Iris pigment epithelial cell (primary cell): ENCODE results near the gene SOD3.

Experiments
- DNase-seq: peaks from one replicate; pipeline ENCODE4 v3.0.0-alpha.2; 2011; ENCODE audit warnings: low read depth

The SOD3 gene, protein sequence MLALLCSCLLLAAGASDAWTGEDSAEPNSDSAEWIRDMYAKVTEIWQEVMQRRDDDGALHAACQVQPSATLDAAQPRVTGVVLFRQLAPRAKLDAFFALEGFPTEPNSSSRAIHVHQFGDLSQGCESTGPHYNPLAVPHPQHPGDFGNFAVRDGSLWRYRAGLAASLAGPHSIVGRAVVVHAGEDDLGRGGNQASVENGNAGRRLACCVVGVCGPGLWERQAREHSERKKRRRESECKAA

GRCh38 chr4:24794916-24795665, at the start of gene SOD3:
Gene SOD3, plus strand, starts transcription at chr4:24795573. Its CDS starts 3,949 bp downstream, at chr4:24799522.
- DNase-seq, result peak; percentile 69

DNA sequence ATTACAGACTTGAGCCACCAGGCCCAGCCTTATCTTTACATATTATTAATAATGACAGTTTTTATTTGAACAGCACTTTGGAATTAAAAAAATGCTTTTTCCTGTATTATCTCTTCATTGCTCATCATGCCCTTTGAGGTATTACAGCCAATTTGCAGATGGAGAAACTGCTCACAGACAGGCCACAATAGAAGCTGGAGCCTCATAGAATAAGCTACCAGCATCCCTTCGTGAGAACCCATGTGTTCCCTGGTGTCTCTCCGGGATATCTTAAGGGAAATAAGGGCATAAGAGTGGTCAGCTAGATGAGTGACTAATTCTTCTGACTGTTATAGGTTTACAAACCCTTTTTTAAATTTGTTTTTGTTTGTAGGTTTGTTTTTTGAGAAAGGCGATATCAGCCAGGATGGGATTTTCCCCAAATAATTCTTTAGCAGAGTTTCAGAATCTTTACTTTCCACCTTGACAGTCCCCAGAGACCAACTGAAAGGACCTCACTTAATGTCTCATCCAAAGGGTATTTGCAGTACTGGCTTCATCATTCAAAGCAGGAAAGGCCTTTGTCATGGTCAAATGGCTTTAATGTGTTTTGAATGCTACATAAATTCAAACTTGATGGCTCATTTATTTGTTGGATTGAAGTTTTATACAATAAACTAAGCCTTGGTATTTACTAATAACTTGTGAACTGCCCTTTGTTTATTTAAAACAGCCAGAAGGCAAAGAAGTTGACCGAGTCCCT, 48.0 kb upstream of the SOD3 start:
- DNase-seq, result no peak

DNA sequence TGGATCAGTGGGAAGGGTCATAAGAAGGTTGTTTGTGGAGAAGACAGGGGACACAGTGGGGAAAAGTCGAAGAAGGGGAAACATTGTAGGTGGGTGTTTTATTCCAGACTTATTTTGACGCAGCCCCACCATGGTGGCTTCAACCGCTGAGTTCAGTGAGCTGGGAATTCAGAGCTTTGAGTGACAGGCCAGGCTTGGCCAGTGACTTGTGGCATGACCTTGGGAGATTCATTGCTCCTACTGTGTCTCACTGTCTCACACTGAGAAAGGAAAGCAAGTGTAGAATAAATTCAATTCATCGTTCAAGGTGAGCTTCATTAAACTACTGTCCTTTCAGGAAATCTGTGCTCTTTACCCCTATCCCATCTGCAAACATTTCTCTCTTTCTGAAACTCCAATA, 47.4 kb upstream of the SOD3 start:
- no peak for DNase-seq

- DNase-seq, result no peak
Measured at GRCh38 chr4:24748758-24749350, 46.5 kb upstream of the SOD3 start.

- no peak for DNase-seq
Measured at GRCh38 chr4:24750106-24750505, 45.3 kb upstream of the SOD3 start.

GRCh38 chr4:24751926-24752539, 43.3 kb upstream of the SOD3 start:
- DNase-seq, result no peak

GRCh38 chr4:24753519-24753918, 41.9 kb upstream of the SOD3 start:
- no peak for DNase-seq

DNA sequence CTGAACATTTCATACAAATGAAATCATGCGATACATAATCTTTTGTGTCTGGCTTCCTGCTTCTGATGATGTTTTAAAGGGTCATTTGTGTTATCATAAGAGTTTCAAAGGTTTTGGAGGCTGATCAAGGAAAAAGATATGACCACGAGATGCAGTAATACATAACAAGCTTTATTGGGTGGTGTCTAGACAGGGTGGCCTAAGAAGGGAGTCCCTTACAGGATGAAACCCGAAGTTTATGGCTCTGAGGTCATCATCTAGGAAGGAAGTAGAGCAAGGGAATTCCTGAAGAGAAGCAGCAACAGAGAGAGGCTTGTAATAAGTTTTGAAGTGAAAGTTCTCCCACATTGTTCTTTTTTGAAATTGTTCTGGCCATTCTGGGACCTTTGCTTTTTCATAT, 40.8 kb upstream of the SOD3 start:
- no peak for DNase-seq

- peak; percentile 64 for DNase-seq
Measured at GRCh38 chr4:24763631-24764297, 31.6 kb upstream of the SOD3 start.

- DNase-seq, result no peak
Measured at GRCh38 chr4:24764345-24764744, 31.0 kb upstream of the SOD3 start.

GRCh38 chr4:24765376-24765988, 29.9 kb upstream of the SOD3 start:
- peak; percentile 32 for DNase-seq

DNA sequence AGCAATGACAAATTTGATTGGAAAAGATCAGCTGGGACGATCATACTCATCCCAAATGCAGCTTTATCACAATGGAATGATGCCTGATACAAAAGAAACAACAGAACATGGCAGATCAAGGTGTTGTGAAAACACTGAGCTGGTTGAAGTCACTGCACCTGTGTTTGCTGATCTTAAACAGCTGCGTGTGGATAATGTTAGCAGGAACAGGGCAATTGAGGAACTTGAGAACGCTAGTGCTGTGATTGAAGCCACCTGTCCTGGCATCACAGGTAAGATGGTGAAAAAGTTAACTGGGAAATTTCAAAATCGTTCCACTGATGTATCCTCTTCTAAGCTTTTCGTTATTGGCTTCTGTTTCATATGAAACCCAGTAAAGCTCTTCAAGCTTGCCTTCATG, 27.4 kb upstream of the SOD3 start:
- no peak for DNase-seq

DNA sequence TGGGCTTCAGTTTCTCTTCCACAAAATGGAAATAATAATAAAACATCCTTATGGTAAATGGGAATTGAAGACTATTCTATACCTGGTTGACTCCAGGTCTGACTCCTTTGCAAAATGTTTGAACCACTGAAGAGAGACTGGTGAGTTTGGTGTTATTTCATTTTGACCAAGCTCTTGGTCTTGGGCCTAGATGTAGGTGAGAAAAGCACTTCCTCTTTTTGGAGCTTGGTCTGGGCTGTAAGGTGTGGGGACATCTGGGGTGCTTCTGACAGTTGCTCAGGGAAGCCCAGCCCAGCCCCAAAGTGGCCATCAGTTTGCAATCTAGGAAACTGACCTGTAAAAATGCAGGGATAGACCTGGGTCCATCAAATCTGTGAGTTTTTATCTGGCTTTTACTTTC, 26.8 kb upstream of the SOD3 start:
- no peak for DNase-seq

- no peak for DNase-seq
Measured at GRCh38 chr4:24769571-24769970, 25.8 kb upstream of the SOD3 start.

GRCh38 chr4:24770032-24770584, 25.3 kb upstream of the SOD3 start:
- peak; percentile 83 for DNase-seq

DNA sequence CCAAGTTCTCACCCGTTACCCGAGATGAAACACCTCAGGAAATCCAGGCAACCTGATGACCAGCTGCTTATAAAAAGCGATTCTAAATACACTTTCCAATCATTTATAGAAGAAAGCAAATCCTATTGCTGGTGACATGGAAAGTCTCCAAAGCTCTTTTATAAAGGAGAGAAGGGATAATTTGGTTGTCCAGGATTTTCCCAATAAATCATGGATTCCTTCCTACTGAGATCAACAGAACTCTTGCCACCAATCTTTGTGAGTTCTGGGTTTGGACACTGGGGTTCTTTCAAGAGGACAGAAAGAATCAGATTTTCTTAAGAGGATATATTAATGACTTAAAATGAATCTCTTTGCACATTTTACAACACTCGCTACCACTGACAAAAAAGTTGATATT, 24.7 kb upstream of the SOD3 start:
- no peak for DNase-seq

DNA sequence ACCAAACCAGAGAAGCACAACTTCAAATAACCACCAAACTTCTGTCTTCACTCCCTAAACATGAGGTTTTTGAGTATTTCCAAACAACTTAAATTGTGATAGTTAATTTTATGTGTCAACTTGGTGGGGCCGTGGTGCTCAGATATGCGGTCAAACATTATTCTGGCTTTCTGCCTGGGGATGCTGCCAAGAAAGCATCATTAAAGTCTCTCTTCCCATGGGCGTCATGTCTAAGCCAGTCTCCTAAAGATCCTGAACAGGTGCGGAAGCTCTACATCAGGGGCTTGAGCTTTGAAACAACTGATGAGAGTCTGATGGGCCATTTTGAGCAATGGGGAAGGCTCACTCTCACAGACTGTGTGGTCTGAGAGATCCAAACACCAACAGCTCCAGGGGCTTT, 24.1 kb upstream of the SOD3 start:
- no peak for DNase-seq

DNA sequence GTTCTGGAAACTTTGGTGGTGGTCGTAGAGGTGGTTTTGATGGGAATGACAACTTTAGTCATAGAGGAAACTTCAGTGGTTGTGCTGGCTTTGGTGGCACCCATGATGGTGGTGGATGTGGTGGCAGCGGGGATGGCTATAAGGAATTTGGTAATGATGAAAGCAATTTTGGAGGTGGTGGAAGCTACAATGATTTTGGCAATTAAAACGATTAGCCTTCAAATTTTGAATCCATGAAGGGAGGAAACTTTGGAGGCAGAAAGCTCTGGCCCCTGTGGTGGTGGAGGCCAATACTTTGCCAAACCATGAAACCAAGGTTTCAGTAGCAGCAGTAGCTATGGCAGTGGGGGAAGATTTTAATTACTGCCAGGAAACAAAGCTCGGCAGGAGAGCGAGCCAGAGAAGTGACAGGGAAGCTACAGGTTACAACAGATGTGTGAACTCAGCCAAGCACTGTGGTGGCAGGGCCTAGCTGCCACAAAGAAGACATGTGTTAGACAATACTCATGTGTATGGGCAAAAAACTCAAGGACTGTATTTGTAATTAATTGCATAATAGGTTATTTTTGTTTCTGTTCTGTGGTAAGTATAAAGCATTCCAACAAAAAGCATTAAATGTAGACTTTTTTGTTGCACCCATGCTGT, 23.2 kb upstream of the SOD3 start:
- DNase-seq, result no peak

GRCh38 chr4:24772952-24773351, 22.4 kb upstream of the SOD3 start:
- DNase-seq, result no peak

DNA sequence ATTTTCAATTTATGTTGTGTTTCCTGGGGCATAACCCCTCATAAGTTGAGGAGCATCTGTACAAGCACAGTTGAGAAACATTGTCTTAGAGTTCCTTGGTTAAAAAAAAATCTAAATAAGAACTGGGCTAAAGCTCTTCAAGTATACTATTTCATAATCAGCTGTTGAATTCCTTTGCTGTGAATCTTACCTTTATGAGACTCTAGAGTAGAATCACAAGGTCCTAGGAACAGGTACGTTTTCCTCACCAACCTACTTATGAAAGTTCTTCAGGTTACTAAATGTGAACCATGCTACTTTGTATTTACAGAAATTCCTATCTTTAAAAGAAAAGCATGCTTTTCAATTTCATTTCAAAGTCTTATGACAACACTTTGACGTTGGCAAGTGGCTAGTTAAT, 20.9 kb upstream of the SOD3 start:
- peak; percentile 39 for DNase-seq
